ENCODE results near the gene APOL5. TPM values are rescaled to one million over a fixed set of nuclear protein-coding genes. Genes with fewer than 3 reads are reported as not detected.

APOL5 gene
- polyA plus RNA-seq, 1 donor (not counting 4 experiments of a cell fraction or from before 2014, with no cell fraction given): not detected

- H3K79me2 ChIP-seq (ENCODE audit: control insufficient read depth, insufficient read depth, low read length): no peaks in the 10 kb centered on the region
These were observed 49.2 kb downstream of the APOL5 start for GRCh38 chr22:35766654-35767580.

GRCh38 chr22:35769974-35770373 is 52.3 kb downstream of the APOL5 start:
- Histone ChIP-seq H4K20me1 (ENCODE audit: control insufficient read depth, extremely low read depth, insufficient read depth, low read length) (no peaks in the 10 kb centered on the region), H3K27ac (ENCODE audit: control insufficient read depth, insufficient read depth, low read length) (no peak overlapping the region), H3K4me1 (ENCODE audit: control insufficient read depth, extremely low read depth, insufficient read depth, low read length) (no peaks in the 10 kb centered on the region), H2AFZ (ENCODE audit: control insufficient read depth, low read length) (no peak overlapping the region), H3K27me3 (ENCODE audit: control insufficient read depth, extremely low read depth, insufficient read depth, low read length) (no peaks in the 10 kb centered on the region), H3K9me3 (ENCODE audit: control insufficient read depth, low read depth, low read length) (no peaks in the 10 kb centered on the region), H3K79me2 (ENCODE audit: control insufficient read depth, insufficient read depth, low read length) (no peaks in the 10 kb centered on the region), H3K9me1 (ENCODE audit: control insufficient read depth, extremely low read depth, insufficient read depth, low read length) (no peaks in the 10 kb centered on the region), H3K4me2 (ENCODE audit: control insufficient read depth, extremely low read depth, insufficient read depth, low read depth, low read length) (no peak overlapping the region), H3K36me3 (ENCODE audit: control insufficient read depth in 2 of 2, extremely low read depth in 1 of 2, insufficient read depth in 2 of 2, low read length in 2 of 2) (peaks cover 0 to 3% of the 10 kb centered on the region in 2 experiments), H3K9ac (ENCODE audit: control insufficient read depth, extremely low read depth, insufficient read depth, low read length) (no peak overlapping the region), H3K4me3 (ENCODE audit: control insufficient read depth in 2 of 3, extremely low read depth in 1 of 3, insufficient read depth in 2 of 3, low read depth in 1 of 3, low read length in 3 of 3) (no peak overlapping the region)
- DNase-seq (ENCODE audit: low read depth, low spot score) (no peak), FAIRE-seq (no peak)
- no peak for TF ChIP-seq EZH2 (IDR thresholded peaks at IDR 0.05; ENCODE audit: low read length)
- no peak for TF ChIP-seq CTCF (optimal IDR thresholded peaks at IDR 0.05 in 1 of 3, IDR thresholded peaks at IDR 0.05 in 1 of 3, conservative IDR thresholded peaks at IDR 0.05 in 1 of 3; ENCODE audit: extremely low read depth in 1 of 3, insufficient read depth in 2 of 3, low read length in 3 of 3)
- dilution Hi-C loops (cut with MboI; ENCODE audit: extremely low pct_ligation_motif_present, low sequenced_read_pairs): no loop called here

More at GRCh38 chr22:35766654-35767580, 49.2 kb downstream of the APOL5 start:
- Histone ChIP-seq H3K27me3 (ENCODE audit: control insufficient read depth, extremely low read depth, insufficient read depth, low read length) (no peaks in the 10 kb centered on the region), H2AFZ (ENCODE audit: control insufficient read depth, low read length) (no peak overlapping the region), H3K4me3 (ENCODE audit: control insufficient read depth in 2 of 3, extremely low read depth in 1 of 3, insufficient read depth in 2 of 3, low read depth in 1 of 3, low read length in 3 of 3) (no peak overlapping the region), H3K9ac (ENCODE audit: control insufficient read depth, extremely low read depth, insufficient read depth, low read length) (no peak overlapping the region), H3K4me2 (ENCODE audit: control insufficient read depth, extremely low read depth, insufficient read depth, low read depth, low read length) (no peak overlapping the region), H3K9me3 (ENCODE audit: control insufficient read depth, low read depth, low read length) (no peaks in the 10 kb centered on the region), H3K36me3 (ENCODE audit: control insufficient read depth in 2 of 2, extremely low read depth in 1 of 2, insufficient read depth in 2 of 2, low read length in 2 of 2) (peaks cover under 1 to 9% of the 10 kb centered on the region in 2 experiments), H3K4me1 (ENCODE audit: control insufficient read depth, extremely low read depth, insufficient read depth, low read length) (no peaks in the 10 kb centered on the region), H4K20me1 (ENCODE audit: control insufficient read depth, extremely low read depth, insufficient read depth, low read length) (no peaks in the 10 kb centered on the region), H3K27ac (ENCODE audit: control insufficient read depth, insufficient read depth, low read length) (no peak overlapping the region), H3K9me1 (ENCODE audit: control insufficient read depth, extremely low read depth, insufficient read depth, low read length) (no peaks in the 10 kb centered on the region)
- DNase-seq (ENCODE audit: low read depth, low spot score) (no peak), FAIRE-seq (no peak)
- no peak for TF ChIP-seq CTCF (optimal IDR thresholded peaks at IDR 0.05 in 1 of 3, IDR thresholded peaks at IDR 0.05 in 1 of 3, conservative IDR thresholded peaks at IDR 0.05 in 1 of 3; ENCODE audit: extremely low read depth in 1 of 3, insufficient read depth in 2 of 3, low read length in 3 of 3)
- dilution Hi-C loops (cut with MboI; ENCODE audit: extremely low pct_ligation_motif_present, low sequenced_read_pairs): no loop called here

All from keratinocyte (primary cell).